Amniotic epithelial cell (primary cell): ENCODE data around the gene IL1R2.

Source experiments
- DNase-seq: peaks from one replicate; pipeline ENCODE4 v3.0.0-alpha.2; 2010; ENCODE audit warnings: low read depth

Gene IL1R2

GRCh38 chr2:102022884-102023539 lies 31.3 kb downstream of the IL1R2 start:
- DNase-seq = no peak

GRCh38 chr2:102024410-102024809 lies 32.6 kb downstream of the IL1R2 start:
- DNase-seq = no peak

GRCh38 chr2:102025016-102025501 lies 33.3 kb downstream of the IL1R2 start:
- peak; percentile 99 for DNase-seq

GRCh38 chr2:102025583-102026267 lies 34.0 kb downstream of the IL1R2 start:
- DNase-seq = no peak

- peak; percentile 99 for DNase-seq
Measured at GRCh38 chr2:102027036-102027980, 35.5 kb downstream of the IL1R2 start.

GRCh38 chr2:102028470-102028869 lies 36.7 kb downstream of the IL1R2 start:
- no peak for DNase-seq

GRCh38 chr2:102029405-102029804 lies 37.6 kb downstream of the IL1R2 start:
- no peak for DNase-seq

- no peak for DNase-seq
Measured at GRCh38 chr2:102029952-102030351, 38.2 kb downstream of the IL1R2 start.

- no peak for DNase-seq
Measured at GRCh38 chr2:102030502-102030854, 38.7 kb downstream of the IL1R2 start.

- DNase-seq = peak; percentile 83
Measured at GRCh38 chr2:102030855-102031527, 39.2 kb downstream of the IL1R2 start.

GRCh38 chr2:102032368-102033030 lies 40.7 kb downstream of the IL1R2 start:
- peak; percentile 69 for DNase-seq

GRCh38 chr2:102033031-102033749 lies 41.4 kb downstream of the IL1R2 start:
- DNase-seq = peak; percentile 100

- DNase-seq = no peak
Measured at GRCh38 chr2:102033750-102034682, 42.3 kb downstream of the IL1R2 start.

GRCh38 chr2:102034683-102035548 lies 43.2 kb downstream of the IL1R2 start:
- DNase-seq = no peak

- peak; percentile 87 for DNase-seq
Measured at GRCh38 chr2:102037681-102038080, 45.9 kb downstream of the IL1R2 start.

GRCh38 chr2:102040229-102040628 lies 48.5 kb downstream of the IL1R2 start:
- DNase-seq = peak; percentile 75

GRCh38 chr2:102041351-102041750 lies 49.6 kb downstream of the IL1R2 start:
- DNase-seq = peak; percentile 92
